Embryonic facial prominence (tissue), 1 donor: ENCODE results near the gene PYY.
"Not testable (repeated sequence)": the region's sequence is repeated elsewhere in the genome, so short reads cannot be mapped to it uniquely, and the experiment has no call there.

Source experiments
- DNase-seq: peaks from one replicate; pipeline ENCODE4 v3.0.0-alpha.2; 2016; ENCODE audit errors: extremely low spot score

Gene PYY

DNA sequence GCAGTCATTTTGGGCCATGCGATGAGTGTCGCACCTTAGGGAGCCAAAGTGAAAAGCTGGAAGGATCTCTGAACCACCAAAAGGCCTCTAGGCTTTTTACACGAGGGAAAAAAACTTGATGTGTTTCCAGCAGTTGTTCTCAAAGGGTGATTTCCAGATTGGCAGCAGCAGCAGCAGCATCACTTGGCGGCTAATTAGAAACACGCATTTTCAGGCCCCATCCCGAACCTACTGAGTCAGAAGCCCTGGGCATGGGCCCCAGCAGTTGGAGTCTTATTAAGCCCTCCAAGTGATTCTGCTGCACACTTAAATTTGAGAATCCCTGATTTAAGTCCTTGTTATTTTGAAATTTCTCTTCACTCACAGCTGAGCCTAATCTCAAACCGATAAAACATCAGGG is 25.3 kb upstream of the PYY start:
- DNase-seq, result no peak

- no peak for DNase-seq
These were observed 24.3 kb upstream of the PYY start for GRCh38 chr17:43978078-43978477.

GRCh38 chr17:43976963-43977837 is 23.5 kb upstream of the PYY start:
- DNase-seq, result no peak

DNA sequence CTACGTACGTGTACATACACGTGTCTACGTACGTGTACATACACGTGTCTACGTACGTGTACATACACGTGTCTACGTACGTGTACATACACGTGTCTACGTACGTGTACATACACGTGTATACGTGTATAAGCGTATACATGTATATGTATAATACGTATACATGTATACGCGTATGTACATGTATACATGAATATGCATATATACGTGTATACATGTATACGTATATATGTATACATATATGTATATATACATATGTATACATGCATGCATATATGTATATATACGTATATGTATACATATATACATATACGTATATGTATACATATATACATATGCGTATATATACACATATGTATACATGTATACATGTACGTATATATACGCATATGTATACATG is 22.2 kb upstream of the PYY start:
- DNase-seq, result no peak

DNA sequence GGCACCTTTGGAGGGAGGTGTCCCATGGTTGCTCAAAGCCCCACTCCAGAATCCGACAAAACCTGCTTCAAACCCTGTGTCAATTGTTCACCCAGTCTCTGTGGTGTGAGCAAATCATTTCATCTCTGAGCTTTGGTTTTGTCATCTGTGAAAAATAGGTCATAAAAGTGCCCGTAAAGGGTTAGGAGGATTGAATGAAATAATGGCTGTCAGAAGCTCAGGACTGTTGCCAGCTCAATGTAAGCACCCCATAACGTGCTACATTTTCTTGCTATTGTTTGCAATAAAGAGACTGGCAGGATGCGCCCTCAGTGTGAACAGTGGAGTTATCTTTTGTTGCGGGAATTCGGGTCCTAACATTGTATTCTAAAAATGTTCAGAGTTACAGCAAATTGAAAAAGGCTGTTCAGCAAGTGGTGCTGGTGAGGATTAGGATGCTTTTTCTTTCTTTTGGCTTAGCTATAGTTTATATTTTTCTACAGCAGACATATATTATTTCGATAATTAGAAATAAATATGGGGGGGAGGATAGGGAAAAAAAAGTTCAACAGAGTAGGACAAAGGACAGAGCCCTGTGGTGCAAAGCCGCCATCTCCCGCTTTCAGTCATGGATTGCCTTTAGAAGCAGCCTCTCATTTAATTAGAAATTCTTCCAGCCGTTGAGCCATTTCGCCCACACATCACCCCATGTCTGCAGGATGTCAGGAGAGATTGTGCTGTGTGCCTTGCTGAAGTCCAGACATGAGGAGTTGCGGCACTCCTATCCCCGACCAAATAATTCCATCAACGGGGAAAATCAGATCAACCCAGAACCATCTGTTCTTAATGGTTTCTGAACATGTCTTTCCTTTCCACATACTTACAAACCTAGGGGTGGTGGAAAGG is 20.9 kb upstream of the PYY start:
- no peak for DNase-seq

- not testable (repeated sequence) for DNase-seq
These were observed 18.9 kb upstream of the PYY start for GRCh38 chr17:43972444-43973212.

GRCh38 chr17:43971436-43971835 is 17.7 kb upstream of the PYY start:
- DNase-seq, result not testable (repeated sequence)

DNA sequence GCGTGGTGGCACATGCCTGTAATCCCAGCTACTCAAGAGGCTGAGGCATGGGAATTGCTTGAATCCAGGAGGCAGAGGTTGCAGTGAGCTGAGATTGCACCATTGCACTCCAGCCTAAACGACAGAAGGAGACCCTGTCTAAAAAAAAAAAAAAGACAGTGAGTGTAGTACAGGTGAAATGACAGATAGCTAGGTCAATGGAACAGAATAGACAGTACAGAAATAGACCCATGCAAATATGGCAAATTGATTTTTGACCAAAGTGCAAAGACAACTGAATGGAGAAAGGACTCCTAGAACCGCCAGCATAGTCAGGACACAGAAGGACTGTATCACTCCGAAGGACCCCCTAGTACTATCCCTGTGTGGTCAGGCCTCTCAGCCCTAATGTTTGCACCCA is 16.6 kb upstream of the PYY start:
- DNase-seq, result no peak

DNA sequence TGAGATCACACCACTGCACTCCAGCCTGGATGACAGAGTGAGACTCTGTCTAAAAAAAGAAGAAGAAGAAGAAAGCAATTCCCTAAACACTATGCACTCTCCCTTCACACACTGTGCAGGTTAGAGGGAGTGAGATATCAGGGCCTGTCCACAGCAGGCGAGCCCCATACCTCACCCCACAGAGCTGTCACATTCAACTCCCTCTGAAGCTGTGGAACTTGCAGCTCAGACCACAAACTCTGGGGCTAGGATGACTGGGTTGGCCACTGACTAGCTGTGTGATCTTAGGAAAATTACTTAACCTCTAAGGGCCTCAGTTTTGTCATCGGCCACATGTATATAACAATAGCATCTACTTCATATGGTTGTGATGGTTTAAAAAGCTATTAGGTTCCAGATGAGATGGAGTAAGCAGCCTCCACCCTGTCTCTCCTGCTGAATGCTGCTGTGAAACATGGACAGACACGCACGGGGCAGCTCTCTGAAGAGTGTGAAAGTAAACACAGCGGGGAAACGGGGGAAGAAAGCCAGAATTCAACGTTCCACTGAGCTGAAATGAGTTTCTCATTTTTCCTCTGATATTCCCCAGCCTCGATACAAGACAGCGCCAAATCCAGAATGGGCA is 13.6 kb upstream of the PYY start:
- no peak for DNase-seq

- DNase-seq, result no peak
These were observed 12.5 kb upstream of the PYY start for GRCh38 chr17:43966276-43966675.

DNA sequence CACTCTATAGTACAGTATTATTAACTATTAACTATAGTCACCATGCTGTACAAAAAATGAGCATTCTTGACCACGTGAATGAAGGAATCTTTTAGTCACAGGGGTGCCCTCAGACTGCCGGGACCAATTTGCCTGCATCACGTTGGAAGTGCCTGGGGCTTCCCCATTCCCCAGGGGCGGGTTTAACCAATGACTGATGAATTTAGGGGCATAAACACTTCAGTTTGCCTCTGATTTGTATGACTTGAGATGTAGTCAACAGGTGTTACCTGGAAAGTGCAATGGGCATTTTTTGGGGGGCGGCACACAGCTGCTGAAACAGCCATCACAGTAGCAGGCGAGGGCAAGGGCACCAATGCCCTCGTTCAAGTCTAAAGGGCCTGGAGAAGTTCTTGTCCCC is 8.7 kb upstream of the PYY start:
- no peak for DNase-seq

DNA sequence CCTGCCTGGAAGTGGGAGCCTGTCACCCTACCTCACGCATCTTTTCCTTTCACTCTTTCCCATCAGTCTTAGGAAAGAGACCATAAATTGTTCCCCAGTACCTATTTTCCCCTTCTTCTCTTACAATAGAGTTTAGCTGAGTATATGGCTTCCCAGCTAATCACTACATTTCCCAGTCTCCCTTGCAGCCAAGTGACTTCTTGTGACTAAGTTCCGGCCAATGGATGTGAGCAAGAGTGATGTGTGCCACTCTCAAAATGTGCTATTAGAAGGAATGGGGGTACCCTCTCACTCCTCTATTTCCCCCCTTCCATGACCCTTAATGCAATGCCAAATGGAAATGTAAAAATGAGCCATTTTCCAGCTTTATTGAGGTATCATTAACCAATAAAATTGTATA is 8.2 kb upstream of the PYY start:
- DNase-seq, result no peak

GRCh38 chr17:43961292-43961691 is 7.6 kb upstream of the PYY start:
- not testable (repeated sequence) for DNase-seq

DNA sequence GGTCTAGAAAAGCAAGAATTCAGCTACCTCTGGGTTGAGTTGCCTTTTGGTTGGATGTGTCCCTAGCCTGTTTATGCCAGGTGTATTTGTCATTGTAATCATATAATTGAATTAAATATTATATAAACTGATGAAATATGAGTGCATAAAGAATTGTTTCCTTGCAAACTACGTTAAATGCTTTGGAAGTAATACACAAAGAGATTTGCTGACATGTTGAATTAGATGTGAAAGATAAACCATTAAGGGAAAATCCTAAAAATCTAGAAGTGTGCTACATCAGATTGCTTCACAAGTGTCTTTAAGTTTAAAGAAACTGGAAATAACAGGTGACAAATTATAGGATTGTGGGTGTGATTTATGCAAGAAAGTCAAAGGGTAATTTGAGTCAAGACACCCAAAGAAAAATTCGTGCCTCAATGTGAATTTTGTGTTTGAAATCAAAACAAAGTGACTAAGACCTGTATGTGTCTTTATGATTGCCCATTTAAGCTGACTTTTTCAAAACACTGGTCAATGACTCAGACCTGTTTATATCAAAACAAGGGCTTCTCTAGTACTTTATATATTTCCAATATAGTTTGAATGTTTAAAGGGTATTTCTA is 5.1 kb upstream of the PYY start:
- DNase-seq, result no peak

DNA sequence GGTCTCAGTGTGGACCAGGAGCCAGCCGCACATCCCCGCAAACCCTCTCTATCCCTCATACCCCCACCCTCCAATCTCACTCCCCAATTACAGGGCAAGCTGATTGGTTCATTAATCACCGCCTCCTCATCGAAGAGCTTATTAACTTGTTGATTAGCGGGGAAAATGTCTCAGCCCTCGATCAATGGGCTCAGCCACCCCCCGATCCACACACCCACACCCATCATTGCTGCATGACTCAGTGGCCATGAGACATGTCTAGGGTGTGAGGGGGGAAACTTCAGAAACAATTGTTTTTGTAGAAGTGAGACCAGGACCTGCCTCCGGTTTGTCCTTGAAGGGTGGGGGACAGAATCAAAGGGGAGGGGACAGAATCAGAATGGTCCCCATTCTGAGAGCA is 2.5 kb upstream of the PYY start:
- DNase-seq, result no peak

GRCh38 chr17:43952724-43953666 is 745 bp downstream of the PYY start:
- DNase-seq, result no peak

DNA sequence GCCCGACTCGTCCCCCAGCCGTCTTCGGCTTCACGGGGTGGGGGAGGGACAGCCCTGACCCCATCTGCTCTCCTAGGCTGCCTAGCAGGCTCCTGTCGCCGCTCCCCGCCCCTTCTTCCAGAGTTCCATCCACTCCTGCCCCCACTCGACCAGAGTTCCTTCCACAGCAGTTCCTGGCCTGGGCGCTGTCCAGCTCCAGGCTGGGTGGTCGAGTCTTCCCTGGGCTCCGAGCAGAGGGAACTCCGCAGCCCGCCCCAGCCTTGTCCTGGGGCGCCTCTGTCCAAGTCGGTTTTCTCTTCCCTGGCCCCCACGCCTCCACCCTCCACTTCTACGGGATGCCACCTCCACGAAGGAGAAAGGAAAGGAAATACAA is 1.4 kb downstream of the PYY start:
- DNase-seq, result no peak

DNA sequence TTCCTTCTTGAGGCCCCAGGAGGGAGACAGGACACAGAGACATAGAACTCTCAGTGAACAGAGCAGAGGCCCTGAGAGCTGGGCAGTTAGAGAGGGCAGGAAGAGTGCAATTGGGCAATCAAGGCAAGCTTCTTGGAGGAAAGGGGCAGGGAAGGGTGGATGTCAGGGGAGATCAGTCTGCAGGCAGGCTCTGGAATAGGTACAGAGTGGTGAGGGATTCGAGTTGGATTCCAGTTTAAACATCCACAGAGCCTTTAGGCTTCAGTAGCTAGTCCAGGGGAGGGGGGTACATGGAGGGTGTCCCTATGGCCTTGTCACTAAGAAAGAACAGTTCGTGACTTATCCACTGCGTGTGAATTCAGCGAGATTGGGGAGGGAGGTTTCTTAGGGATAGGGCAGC is 2.0 kb downstream of the PYY start:
- no peak for DNase-seq

DNA sequence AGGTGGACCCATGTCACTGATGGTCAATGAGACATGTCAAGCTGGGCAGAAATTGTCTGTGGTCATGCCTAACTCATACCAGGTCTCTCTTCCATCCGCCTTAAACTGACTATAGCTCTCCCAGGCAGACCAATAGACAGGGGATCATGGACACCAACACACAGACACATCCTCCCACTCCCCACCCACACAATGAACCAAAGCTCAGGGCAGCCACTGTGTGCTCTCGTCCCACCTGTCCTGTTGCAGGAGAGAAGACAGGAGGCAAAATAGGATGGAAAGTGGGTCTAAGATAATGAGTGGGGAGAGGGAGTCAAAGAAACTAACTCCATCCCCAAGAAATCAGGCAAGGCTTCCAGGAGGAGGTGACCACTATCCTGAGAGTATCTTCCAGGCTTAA is 3.2 kb downstream of the PYY start:
- DNase-seq, result no peak

DNA sequence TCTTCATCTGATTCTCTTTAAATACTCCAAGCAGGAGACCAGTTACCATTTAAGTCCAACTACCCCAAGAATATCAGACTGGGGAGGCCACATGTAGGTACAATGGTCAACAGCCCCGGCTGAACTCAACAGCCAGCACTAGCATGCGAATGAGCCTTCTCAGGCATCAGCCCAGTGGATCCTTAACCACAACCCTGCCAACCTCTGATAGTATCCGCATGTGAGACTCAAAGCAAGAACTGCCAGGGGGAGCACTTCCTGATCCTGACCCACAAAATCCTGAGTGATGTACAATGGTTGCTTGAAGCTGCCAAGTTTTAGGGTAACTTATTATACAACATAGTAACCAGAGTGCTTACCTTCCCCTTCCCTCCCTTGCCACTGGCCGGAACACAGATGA is 4.0 kb downstream of the PYY start:
- no peak for DNase-seq
